ENCODE results near the gene PHKG1. TPM values are rescaled to one million over a fixed set of nuclear protein-coding genes. Genes with fewer than 3 reads are reported as not detected.

PHKG1 gene
- total and polyA plus RNA-seq, 10 of the 15 experiments (the other 5 are each of a cell fraction or from before 2014, with no cell fraction given): 0.08 to 1.6 (median 0.44) TPM

DNA sequence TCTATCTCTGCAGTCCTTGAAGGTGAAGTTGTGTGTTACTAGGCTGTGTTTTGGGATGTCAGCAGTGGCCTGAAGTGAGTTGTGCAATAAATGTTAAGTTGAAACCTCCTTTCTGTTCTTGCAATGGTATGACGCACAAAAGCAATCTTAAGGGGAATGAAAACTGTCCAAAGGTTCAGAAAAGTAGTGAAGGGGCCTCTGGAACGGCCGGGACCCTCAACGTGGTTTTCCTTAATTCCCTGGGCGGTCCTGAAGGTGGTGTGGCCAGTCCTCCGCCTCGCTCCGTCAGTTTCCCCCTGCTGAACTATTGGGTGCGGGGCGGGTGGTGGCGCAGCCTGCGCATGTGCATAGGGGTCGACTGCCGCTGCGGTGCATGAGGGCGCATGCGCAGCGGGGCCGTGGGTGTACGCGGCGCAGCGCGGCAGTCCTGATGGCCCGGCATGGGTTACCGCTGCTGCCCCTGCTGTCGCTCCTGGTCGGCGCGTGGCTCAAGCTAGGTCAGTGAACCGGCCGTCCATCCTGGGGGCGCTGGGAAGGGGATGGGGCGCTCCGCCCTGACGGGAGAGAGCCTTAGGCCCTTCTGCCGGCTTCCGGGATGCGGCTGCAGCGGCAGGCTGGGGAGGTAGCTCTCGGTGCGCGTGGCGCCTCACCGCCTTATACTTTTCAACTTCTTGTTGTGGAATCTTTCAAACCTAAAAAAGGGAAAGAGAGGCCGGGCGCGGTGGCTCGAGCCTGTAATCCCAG lies 28.7 kb downstream of the PHKG1 start, which contains the start of gene SUMF2 (continued):
- TF ChIP-seq LARP7 (IDR thresholded peaks at IDR 0.05) (peak; percentile 64; the same call in 1 of the 2 replicates), EP300 (IDR thresholded peaks at IDR 0.05; ENCODE audit: borderline replicate concordance in 1 of 2, control insufficient read depth in 1 of 2, low read depth in 2 of 2, low read length in 2 of 2) (no peak), RUNX3 (IDR thresholded peaks at IDR 0.05; ENCODE audit: low read length) (no peak; the same call in 1 of the 2 replicates), NFYA (IDR thresholded peaks at IDR 0.05; ENCODE audit: borderline replicate concordance, low read depth, low read length) (no peak), POLR2AphosphoS2 (IDR thresholded peaks at IDR 0.05; ENCODE audit: low read depth, low read length) (peak; percentile 94), PML (IDR thresholded peaks at IDR 0.05; ENCODE audit: low read length) (peak; percentile 90), ZNF384 (IDR thresholded peaks at IDR 0.05; ENCODE audit: borderline replicate concordance, low read depth, low read length) (no peak)
- TF ChIP-seq, protein P1, sequence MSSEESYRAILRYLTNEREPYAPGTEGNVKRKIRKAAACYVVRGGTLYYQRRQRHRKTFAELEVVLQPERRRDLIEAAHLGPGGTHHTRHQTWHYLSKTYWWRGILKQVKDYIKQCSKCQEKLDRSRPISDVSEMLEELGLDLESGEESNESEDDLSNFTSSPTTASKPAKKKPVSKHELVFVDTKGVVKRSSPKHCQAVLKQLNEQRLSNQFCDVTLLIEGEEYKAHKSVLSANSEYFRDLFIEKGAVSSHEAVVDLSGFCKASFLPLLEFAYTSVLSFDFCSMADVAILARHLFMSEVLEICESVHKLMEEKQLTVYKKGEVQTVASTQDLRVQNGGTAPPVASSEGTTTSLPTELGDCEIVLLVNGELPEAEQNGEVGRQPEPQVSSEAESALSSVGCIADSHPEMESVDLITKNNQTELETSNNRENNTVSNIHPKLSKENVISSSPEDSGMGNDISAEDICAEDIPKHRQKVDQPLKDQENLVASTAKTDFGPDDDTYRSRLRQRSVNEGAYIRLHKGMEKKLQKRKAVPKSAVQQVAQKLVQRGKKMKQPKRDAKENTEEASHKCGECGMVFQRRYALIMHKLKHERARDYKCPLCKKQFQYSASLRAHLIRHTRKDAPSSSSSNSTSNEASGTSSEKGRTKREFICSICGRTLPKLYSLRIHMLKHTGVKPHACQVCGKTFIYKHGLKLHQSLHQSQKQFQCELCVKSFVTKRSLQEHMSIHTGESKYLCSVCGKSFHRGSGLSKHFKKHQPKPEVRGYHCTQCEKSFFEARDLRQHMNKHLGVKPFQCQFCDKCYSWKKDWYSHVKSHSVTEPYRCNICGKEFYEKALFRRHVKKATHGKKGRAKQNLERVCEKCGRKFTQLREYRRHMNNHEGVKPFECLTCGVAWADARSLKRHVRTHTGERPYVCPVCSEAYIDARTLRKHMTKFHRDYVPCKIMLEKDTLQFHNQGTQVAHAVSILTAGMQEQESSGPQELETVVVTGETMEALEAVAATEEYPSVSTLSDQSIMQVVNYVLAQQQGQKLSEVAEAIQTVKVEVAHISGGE (CRISPR knock-in tag; IDR thresholded peaks at IDR 0.05): peak; percentile 24; the same call in 1 of the 2 replicates
